Stimulated activated CD4-positive, alpha-beta T cell treated with anti-CD3 and anti-CD28 coated beads, Interleukin-4, amount 100 ng/mL, for 48 hours (primary cell): ENCODE data around the gene CENPL.
"Not testable (repeated sequence)": the region's sequence is repeated elsewhere in the genome, so short reads cannot be mapped to it uniquely, and the experiment has no call there.

ENCODE experiments used
- DNase-seq, 2 donors: peaks; one replicate each; pipeline ENCODE4 v3.0.0-alpha.2; 2020; ENCODE audit warnings: low read depth in 2 of 2

The CENPL gene, protein sequence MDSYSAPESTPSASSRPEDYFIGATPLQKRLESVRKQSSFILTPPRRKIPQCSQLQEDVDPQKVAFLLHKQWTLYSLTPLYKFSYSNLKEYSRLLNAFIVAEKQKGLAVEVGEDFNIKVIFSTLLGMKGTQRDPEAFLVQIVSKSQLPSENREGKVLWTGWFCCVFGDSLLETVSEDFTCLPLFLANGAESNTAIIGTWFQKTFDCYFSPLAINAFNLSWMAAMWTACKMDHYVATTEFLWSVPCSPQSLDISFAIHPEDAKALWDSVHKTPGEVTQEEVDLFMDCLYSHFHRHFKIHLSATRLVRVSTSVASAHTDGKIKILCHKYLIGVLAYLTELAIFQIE

GRCh38 chr1:173824315-173825081 lies at the start of gene CENPL, which contains the start of gene DARS2:
Gene CENPL (minus strand): TSS chr1:173824883. CDS start chr1:173811299, 13,584 bp downstream.
Gene DARS2 (plus strand): TSS chr1:173824673. CDS start chr1:173825230, 557 bp downstream.
- DNase-seq, result peak; percentile 79 to 82

- no peak for DNase-seq
Observed at GRCh38 chr1:173871500-173871899, 46.8 kb upstream of the CENPL start.

DNA sequence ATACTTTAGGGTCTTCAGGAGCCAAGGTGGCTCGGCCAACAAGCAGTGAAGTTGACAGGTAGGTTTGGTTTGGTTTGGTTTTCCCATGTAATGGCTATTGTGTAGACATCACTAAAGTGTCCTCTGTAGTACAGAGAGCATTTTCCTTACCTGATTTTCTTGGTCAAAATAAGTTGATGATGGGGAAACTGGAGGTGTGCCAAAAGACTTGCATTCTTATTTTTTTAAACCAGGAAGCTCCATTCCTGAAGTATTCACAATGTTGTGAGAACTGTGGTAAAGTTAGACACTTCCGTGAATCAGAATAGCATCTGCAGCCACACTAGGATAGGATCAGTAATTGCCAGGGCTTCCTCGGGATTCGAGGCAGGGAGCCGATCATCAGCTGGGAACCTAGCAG lies 46.4 kb upstream of the CENPL start:
- DNase-seq, result no peak

DNA sequence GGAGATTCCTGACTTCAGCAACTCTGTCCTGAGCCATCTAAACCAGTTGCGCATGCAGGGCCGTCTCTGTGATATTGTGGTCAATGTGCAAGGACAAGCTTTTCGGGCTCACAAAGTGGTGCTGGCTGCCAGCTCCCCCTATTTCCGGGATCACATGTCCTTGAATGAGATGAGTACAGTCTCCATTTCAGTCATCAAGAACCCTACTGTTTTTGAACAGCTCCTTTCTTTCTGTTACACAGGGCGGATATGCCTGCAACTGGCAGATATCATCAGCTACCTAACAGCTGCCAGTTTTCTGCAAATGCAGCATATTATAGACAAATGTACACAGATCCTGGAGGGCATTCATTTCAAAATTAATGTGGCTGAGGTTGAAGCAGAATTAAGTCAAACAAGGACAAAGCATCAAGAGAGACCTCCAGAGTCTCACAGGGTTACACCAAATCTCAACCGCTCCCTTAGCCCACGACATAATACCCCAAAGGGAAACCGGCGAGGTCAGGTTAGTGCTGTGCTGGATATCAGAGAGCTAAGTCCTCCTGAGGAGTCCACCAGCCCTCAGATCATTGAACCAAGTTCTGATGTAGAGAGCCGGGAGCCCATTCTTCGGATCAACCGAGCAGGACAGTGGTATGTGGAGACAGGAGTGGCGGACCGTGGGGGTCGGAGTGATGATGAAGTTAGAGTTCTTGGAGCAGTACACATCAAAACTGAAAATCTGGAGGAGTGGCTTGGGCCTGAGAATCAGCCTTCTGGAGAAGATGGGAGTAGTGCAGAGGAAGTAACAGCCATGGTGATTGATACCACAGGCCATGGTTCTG lies 45.8 kb upstream of the CENPL start:
- DNase-seq, result peak in 1 of 2 donors; percentile 28

- DNase-seq, result no peak
Observed at GRCh38 chr1:173869021-173869359, 44.3 kb upstream of the CENPL start.

GRCh38 chr1:173868266-173869020 lies 43.8 kb upstream of the CENPL start, which contains the start of gene ZBTB37:
Gene ZBTB37 (plus strand): TSS chr1:173868380. CDS start chr1:173870226, 1,846 bp downstream.
- DNase-seq, result peak; percentile 92 to 95

DNA sequence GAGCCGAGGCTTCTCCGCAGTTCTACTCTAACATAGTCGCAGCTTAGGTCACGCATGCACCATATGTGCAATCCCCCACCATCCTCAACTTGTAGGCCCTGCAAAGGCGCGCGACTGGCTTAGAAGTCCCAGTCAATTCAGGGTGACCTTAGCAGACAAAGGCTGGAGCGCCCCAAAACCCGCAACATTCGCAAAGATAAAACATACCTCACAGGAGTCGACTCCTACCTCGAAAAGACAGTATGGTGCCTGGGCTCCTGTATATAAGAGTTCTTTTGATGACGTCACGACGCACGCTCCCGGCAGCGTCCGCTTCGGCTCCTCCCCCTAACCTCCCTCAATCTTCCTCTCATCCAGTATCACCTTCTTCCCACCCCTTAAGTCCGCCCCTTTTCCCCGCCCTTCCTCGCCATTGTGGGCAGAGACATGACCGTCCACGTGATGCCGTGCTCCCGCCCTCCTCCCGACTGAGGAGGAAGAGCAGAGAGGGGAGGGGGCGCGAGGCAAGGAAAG lies 43.1 kb upstream of the CENPL start, which contains the start of gene GAS5:
GAS5 (minus strand) TSS at position 237 of the 513 bp plus-strand sequence.
- DNase-seq, result peak; percentile 97 to 100

DNA sequence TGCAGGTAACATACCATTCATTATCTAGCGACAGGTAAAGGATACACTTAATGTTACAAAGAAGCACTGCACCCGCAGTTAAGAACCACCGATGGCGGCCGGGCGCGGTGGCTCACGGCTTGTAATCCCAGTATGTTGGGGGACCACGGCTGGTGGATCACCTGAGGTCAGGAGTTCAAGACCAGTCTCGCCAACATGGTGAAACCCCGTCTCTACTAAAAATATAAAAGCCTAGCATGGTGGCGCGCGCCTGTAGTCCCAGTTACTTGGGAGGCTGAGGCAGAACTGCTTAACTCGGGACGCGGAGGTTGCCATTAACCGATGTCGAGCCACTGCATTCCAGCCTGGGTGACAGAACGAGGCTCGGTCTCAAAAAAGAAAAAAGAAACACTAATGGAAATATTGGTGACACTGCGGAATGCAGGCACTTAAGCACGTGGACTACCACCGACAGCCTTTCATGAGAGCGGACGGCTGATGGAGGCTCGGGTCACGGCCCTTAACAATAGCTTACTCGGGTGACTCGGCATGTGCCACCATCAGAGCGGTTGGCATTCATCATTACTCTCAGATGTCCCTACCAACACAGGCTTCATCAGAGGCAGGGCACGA lies 42.6 kb upstream of the CENPL start:
- DNase-seq, result peak; percentile 33 to 42

DNA sequence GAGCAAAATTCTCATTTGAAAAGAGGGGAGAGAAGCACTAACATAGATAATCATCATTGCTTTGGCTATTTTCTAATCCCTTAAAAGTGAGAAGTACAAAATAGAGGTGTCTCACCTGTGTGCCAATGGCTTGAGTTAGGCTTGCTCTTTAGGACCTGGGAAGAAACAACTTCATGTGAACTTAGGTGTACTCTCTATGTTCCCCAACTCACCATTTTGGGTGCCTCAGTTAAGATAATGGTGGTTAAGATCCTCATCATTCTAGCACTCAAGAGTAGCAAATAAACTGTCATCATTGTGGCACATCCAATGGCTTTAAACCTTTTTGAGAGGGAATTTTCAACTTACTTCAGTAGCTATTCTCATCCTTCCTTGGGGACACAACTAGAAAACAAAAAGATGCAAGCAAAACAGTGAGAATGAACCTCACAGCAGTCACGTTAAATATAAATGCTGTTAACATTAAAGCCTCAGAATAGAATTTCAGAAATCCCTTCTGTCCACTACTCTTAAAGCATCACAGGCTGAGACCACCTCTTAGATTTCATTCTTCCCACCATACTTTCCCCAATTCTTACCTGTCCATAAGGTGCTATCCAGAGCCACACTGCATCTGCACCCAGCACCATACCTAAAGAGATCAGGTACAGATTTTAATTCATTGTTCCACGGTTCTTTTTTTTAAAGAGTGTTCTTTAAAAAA lies 41.9 kb upstream of the CENPL start:
- DNase-seq, result no peak

- DNase-seq, result no peak
Observed at GRCh38 chr1:173865468-173866164, 40.9 kb upstream of the CENPL start.

DNA sequence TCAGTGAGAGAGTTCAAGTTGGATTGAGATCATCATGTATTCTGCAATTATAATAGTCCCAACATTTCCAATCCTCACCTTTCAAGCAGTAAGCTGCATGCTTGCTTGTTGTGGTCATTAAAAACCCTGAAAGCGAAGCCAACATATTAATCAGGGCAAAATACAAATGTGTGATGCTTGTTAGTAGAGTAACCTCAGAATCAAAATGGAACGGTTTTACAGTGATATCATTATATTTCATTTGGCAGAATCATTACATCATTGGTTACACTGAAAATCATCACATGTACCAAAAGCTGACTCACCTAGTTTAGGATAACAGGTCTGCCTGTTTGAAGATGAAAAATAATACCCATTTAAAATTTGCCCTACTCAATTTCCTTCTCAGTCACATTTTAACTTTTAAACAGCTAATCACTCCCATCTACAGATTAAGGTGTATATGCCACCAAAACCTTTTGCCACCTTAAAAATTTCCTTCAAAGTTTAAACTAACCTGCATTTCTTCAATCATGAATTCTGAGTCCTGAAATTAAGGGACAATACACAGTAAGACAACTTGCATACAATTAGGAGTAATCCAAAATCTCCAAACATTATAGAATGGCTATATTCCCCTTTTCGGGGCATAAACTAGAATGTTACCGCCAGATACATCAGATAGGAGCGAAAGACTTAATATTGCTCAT lies 39.6 kb upstream of the CENPL start:
- no peak for DNase-seq

DNA sequence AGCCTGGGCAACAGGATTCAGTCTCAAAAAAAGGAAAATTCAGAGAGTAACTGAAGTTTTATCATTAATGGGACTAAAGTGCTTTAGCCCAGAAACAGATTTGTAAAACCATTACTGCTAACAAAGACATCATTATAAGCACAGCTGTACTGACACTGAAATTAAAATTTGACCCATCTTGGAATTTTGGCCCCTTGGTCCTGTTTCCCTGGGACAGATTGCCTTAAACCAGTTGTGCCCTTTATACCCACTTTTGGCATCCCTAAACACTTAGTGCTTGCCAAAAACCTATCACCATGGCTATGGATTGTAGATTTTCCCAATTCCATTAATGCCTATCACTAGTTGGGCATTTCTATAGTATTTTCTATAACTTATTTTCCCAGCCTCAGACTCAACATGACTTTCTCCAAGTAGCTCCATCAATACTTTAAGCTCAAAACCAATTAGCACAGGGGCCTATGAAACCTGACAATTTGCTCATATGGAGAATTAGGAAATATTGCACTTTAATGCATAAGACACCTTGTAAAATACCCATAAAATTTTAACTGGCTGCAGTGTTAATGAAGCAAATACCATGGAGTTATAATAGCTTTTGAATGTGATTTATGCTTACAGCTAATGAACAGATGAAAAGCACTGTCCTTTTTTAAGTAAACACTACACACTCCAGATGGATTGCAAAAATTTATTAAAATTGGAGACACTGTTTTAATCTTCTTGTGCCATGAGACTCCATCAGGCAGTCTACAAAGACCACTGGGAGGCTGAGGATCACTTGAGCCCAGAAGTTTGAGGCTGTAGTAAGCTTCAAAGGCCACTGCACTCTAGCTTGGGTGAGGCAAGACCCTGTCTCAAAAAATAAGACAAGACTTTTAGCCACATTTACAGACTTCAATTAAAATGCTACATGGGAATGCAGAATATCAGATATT lies 38.8 kb upstream of the CENPL start:
- no peak for DNase-seq

DNA sequence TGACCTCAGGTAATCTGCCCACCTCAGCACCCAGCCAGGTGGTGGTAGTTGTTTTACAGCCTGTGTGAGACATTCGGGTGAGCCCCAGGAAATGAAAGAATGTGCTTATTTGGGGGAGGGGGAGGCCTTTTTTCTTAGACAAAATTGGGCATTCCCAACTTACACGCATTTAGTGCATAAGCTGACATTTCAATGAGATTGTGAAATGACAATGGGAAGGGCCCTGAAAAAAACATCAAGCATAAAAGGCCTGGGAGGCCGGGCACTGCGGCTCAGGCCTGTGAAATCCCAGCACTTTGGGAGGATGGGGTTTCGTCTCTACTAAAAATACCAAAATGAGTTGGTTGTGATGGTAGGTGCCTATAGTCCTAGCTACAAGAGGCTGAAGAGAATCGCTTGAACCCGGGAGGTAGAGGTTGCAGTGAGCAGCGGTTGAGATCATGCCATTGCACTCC lies 38.1 kb upstream of the CENPL start:
- no peak for DNase-seq

- DNase-seq, result peak in 1 of 2 donors; percentile 26
Observed at GRCh38 chr1:173862146-173862768, 37.6 kb upstream of the CENPL start.

- no peak for DNase-seq
Observed at GRCh38 chr1:173861731-173862145, 37.1 kb upstream of the CENPL start.

DNA sequence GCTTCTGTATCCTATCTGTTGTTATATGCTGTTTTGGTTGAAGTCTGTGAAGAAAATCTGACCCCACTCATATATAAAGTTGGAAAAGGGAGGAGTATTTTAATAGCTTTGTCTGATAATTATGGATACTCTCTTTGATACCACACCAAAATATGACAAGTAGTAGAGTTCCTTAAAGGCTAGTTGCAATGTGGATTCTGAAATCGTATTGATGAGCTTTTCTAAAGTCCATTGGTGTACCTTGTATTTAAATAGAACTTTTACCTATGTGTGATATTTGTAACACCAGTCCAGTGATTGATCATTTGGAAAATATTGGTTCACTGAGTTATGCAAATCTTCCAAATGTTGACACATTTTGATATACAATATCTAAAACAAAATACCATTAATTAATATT lies 35.4 kb upstream of the CENPL start:
- no peak for DNase-seq

DNA sequence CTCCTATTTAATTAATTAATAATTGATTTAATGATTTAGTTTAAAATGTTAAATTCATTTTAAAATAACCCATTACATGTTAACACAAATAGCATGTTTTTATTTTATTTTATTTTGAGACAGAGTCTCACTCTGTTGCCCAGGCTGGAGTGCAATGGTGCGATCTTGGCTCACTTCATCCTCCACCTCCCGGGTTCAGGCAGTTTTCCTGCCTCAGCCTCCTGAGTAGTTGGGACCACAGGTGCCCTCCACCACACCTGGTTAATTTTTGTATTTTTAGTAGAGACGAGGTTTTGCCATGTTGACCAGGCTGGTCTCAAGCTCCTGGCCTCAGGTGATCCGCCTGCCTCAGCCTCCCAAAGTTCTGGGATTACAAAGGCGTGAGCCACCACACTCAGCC lies 34.9 kb upstream of the CENPL start:
- not testable (repeated sequence) for DNase-seq
